ENCODE data around the gene SARM1.
A peak's percentile ranks its signal among the peaks of the same experiment; 100 is the strongest.

Gene SARM1

GRCh38 chr17:28406473-28406814 is 35.0 kb downstream of the SARM1 start:
- no peak for TF ChIP-seq CTCF (IDR thresholded peaks at IDR 0.05; ENCODE audit: extremely low read depth, insufficient read depth, missing control alignments)
- DNase-seq (ENCODE audit: low spot score), result no peak
- in situ Hi-C loops (cut with MboI; ENCODE audit: low pct_unique_long_range_greater_than_20kb, low sequenced_read_pairs, unreplicated experiment), result no loop called here

- no peak for TF ChIP-seq CTCF (IDR thresholded peaks at IDR 0.05; ENCODE audit: extremely low read depth, insufficient read depth, missing control alignments)
- DNase-seq (ENCODE audit: low spot score), result no peak
- in situ Hi-C loops (cut with MboI; ENCODE audit: low pct_unique_long_range_greater_than_20kb, low sequenced_read_pairs, unreplicated experiment), result no loop called here
These were observed 35.9 kb downstream of the SARM1 start for GRCh38 chr17:28407130-28407973.

GRCh38 chr17:28407974-28408306 is 36.4 kb downstream of the SARM1 start:
- no peak for DNase-seq (ENCODE audit: low spot score)
- TF ChIP-seq CTCF (IDR thresholded peaks at IDR 0.05; ENCODE audit: extremely low read depth, insufficient read depth, missing control alignments), result no peak
- in situ Hi-C loops (cut with MboI; ENCODE audit: low pct_unique_long_range_greater_than_20kb, low sequenced_read_pairs, unreplicated experiment), result no loop called here

GRCh38 chr17:28412099-28412498 is 40.6 kb downstream of the SARM1 start:
- in situ Hi-C loops (cut with MboI; ENCODE audit: low pct_unique_long_range_greater_than_20kb, low sequenced_read_pairs, unreplicated experiment), result no loop called here
- DNase-seq (ENCODE audit: low spot score), result peak; percentile 34
- no peak for TF ChIP-seq CTCF (IDR thresholded peaks at IDR 0.05; ENCODE audit: extremely low read depth, insufficient read depth, missing control alignments)

- in situ Hi-C loops (cut with MboI; ENCODE audit: low pct_unique_long_range_greater_than_20kb, low sequenced_read_pairs, unreplicated experiment), result no loop called here
- no peak for DNase-seq (ENCODE audit: low spot score)
- TF ChIP-seq CTCF (IDR thresholded peaks at IDR 0.05; ENCODE audit: extremely low read depth, insufficient read depth, missing control alignments), result no peak
These were observed 42.3 kb downstream of the SARM1 start for GRCh38 chr17:28413804-28414203.

GRCh38 chr17:28415886-28416285 is 44.4 kb downstream of the SARM1 start:
- DNase-seq (ENCODE audit: low spot score), result no peak
- no peak for TF ChIP-seq CTCF (IDR thresholded peaks at IDR 0.05; ENCODE audit: extremely low read depth, insufficient read depth, missing control alignments)
- in situ Hi-C loops (cut with MboI; ENCODE audit: low pct_unique_long_range_greater_than_20kb, low sequenced_read_pairs, unreplicated experiment), result no loop called here

Measured in GM13977 (cell line).